Measurements from ENCODE around the gene TNNI2.
A peak's percentile ranks its signal among the peaks of the same experiment; 100 is the strongest.

Gene TNNI2

DNA sequence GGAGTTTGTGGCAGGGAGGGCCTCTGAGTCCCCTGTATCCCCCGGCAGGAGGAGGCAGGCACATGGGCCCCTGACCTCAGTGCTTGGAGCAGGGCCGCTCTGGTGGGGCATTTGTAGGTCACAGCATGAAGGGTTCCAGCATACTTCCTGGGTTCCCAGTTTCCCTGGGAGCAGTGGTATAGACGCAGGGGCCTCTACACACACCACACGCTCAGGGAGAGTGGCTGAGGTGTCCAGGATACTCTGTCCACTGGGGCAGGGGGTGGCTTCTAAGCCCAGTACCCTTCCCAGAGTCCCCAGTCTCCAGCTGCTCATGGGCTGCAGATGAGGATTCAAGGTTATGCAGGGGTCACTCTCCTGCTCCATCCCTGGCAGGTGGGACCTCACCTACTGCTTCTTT is 20.2 kb downstream of the TNNI2 start:
- H3K4me3 ChIP-seq (replicated peaks; ENCODE audit: low read depth, low read length), result no peak overlapping the region
- TF ChIP-seq CTCF (IDR thresholded peaks at IDR 0.05; ENCODE audit: low read length, missing control alignments), result no peak
- DNase-seq (ENCODE audit: low read depth), result no peak

DNA sequence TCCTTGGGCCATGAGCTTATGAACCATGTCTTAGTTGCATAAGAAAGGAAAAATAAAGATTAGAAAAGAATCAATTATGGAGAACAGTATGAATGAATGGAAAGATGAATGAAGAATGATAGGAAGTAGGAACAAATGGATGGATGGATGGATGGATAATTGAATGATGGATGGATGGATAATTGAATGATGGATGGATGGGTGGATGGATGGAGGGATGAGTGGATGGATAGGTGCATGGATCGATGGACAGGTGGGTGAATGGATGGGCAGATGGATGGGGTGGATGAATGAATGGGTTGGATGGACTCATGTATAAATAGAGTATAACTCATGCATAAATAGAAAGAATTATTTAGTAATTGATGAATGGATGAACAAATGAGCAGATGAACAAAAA is 21.3 kb downstream of the TNNI2 start:
- no peak overlapping the region for H3K4me3 ChIP-seq (replicated peaks; ENCODE audit: low read depth, low read length)
- no peak for TF ChIP-seq CTCF (IDR thresholded peaks at IDR 0.05; ENCODE audit: low read length, missing control alignments)
- DNase-seq (ENCODE audit: low read depth), result no peak

GRCh38 chr11:1861435-1862411 is 22.9 kb downstream of the TNNI2 start:
- no peak for DNase-seq (ENCODE audit: low read depth)
- no peak for TF ChIP-seq CTCF (IDR thresholded peaks at IDR 0.05; ENCODE audit: low read length, missing control alignments)
- H3K4me3 ChIP-seq (replicated peaks; ENCODE audit: low read depth, low read length), result no peak overlapping the region

DNA sequence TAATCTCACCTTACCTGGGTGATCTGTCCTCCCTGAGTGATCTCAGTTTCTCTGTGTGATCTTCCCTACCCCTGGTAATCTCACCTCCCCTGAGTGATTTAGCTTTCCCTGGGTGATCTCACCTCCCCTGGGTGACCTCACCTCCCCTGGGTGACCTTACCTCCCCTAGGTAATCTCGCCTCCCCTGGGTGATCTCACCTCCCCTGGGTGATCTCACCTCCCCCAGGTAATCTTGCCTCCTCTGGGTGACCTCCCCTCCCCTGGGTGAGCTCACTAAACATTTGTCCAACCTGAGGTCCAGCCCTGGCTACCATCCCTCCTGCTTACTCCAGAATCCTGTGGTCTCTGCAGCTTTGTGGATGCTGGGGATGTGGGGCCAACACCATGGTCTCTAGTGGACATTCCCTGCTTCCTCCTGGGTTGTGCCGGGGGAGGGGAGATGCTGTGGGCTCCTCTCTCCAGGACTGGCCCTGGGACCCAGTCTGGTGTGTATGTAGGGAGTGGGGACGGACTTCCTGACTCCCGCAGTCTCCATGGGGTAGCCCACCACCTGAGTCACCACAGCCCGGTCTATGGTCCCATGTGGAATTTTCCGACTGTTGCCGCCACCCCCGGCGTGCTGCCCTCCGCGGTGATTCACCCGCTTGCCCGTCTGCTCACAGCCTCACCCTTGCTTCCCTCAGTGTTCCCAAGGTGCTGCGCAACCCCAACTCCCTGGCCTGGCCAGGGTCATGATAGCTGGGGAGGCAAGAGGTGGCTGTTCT is 24.0 kb downstream of the TNNI2 start:
- TF ChIP-seq CTCF (IDR thresholded peaks at IDR 0.05; ENCODE audit: low read length, missing control alignments), result no peak
- peak; percentile 21 for DNase-seq (ENCODE audit: low read depth)
- H3K4me3 ChIP-seq (replicated peaks; ENCODE audit: low read depth, low read length), result no peak overlapping the region

- H3K4me3 ChIP-seq (replicated peaks; ENCODE audit: low read depth, low read length), result no peak overlapping the region
- DNase-seq (ENCODE audit: low read depth), result peak; percentile 86
- no peak for TF ChIP-seq CTCF (IDR thresholded peaks at IDR 0.05; ENCODE audit: low read length, missing control alignments)
These were observed 24.8 kb downstream of the TNNI2 start for GRCh38 chr11:1863352-1864216.

GRCh38 chr11:1864231-1864630 is 25.4 kb downstream of the TNNI2 start:
- TF ChIP-seq CTCF (IDR thresholded peaks at IDR 0.05; ENCODE audit: low read length, missing control alignments), result no peak
- DNase-seq (ENCODE audit: low read depth), result peak; percentile 9
- H3K4me3 ChIP-seq (replicated peaks; ENCODE audit: low read depth, low read length), result peak overlapping the region; percentile 14

All from fibroblast of pulmonary artery (primary cell).